Testis (tissue), 2 donors: Measurements from ENCODE around the gene KLF13.

ENCODE experiments used
- POLR2A ChIP-seq: fragments of 450-650 bp; IDR thresholded peaks from one replicate; pipeline ENCODE4 v1.6.1; 2017; ENCODE audit warnings: antibody characterized with exemption, mild to moderate bottlenecking, moderate library complexity
- TF ChIP-seq, protein P1 (sequence below), 3 experiments: fragments of 450-650 bp in 2 of 3; fragments of 200-600 bp in 1 of 3; sonication (generic) in 1 of 3; IDR thresholded peaks; one replicate each; pipeline ENCODE4 v1.5.1; 2016 to 2019; ENCODE audit warnings: antibody characterized with exemption in 3 of 3, mild to moderate bottlenecking in 2 of 3, moderate library complexity in 1 of 3

DNA sequence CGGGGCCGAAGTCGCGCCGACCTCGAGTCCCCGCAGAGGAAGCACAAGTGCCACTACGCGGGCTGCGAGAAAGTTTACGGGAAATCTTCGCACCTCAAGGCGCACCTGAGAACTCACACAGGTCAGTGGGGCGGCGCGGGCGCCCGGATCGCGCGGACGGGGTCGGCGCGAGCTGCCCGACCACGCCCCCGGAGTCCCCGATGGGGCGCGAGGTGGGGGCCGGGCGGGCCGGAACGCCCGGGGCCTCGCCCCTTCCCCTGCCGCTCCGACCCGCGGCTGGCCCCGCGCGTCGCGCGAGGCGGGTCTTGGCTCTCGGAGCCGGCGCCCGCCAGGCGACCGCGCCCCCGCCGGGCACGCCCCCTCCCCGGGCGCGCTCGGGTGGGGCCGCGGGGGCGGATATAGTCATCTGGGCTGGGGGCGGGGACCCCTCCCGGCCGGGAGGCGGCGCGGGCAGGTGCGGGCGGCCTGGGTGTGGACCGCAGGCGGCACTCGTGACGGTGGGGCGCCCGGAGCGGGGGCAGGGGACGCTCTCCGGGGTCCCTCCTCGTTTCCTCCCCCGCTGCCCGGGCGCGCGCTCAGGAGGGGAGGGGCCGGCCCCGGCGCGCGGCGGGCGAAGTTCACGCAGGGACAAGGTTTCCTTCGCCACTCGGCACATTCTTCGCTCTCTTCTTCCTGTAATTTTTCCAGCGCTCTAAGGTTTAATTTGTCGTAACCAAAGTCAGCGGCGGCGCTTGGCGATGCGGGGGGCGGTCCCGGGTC, 1.2 kb downstream of the KLF13 start:
- TF ChIP-seq, protein P1, sequence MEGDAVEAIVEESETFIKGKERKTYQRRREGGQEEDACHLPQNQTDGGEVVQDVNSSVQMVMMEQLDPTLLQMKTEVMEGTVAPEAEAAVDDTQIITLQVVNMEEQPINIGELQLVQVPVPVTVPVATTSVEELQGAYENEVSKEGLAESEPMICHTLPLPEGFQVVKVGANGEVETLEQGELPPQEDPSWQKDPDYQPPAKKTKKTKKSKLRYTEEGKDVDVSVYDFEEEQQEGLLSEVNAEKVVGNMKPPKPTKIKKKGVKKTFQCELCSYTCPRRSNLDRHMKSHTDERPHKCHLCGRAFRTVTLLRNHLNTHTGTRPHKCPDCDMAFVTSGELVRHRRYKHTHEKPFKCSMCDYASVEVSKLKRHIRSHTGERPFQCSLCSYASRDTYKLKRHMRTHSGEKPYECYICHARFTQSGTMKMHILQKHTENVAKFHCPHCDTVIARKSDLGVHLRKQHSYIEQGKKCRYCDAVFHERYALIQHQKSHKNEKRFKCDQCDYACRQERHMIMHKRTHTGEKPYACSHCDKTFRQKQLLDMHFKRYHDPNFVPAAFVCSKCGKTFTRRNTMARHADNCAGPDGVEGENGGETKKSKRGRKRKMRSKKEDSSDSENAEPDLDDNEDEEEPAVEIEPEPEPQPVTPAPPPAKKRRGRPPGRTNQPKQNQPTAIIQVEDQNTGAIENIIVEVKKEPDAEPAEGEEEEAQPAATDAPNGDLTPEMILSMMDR (IDR thresholded peaks at IDR 0.05): no peak
- TF ChIP-seq POLR2A: no peak
